ENCODE results near the gene SSBP4.

GRCh38 chr19:18385359-18385674, 33.9 kb upstream of the SSBP4 start:
- TF ChIP-seq CTCF (IDR thresholded peaks at IDR 0.05 in 2 of 3, conservative IDR thresholded peaks at IDR 0.05 in 1 of 3; ENCODE audit: borderline replicate concordance in 1 of 3, insufficient read depth in 1 of 3, low read depth in 2 of 3, low read length in 2 of 3) (no peak), MAX (IDR thresholded peaks at IDR 0.05) (no peak), EZH2 (IDR thresholded peaks at IDR 0.05) (no peak), POLR2AphosphoS5 (IDR thresholded peaks at IDR 0.05; ENCODE audit: low read depth, low read length) (no peak), REST (IDR thresholded peaks at IDR 0.05; ENCODE audit: low read depth) (no peak), ZBTB33 (IDR thresholded peaks at IDR 0.05; ENCODE audit: extremely low read depth, insufficient replicate concordance, low read length) (no peak), POLR2A (IDR thresholded peaks at IDR 0.05; ENCODE audit: borderline replicate concordance, extremely low read depth, insufficient read depth, insufficient read length) (no peak), EZH2phosphoT487 (IDR thresholded peaks at IDR 0.05; ENCODE audit: borderline replicate concordance) (no peak), EGR1 (IDR thresholded peaks at IDR 0.05; ENCODE audit: low read depth) (no peak), ATF3 (IDR thresholded peaks at IDR 0.05) (no peak)

Data from HCT116 (cell line).